ENCODE data around the gene NPR1. TPM values are rescaled to one million over a fixed set of nuclear protein-coding genes. Genes with fewer than 3 reads are reported as not detected.

Gene NPR1
- total and polyA plus RNA-seq, 7 donors: 4.5 to 11.1 (median 8.5) TPM

- no peak for TF ChIP-seq CTCF (IDR thresholded peaks at IDR 0.05)
- WGBS, 3 donors: 56 to 64% (median 60%) methylated on average over 5 of the region's 5 CpGs
- ATAC-seq: no peak
- Histone ChIP-seq H3K27me3 (ENCODE audit: insufficient read depth in 3 of 3, low read length in 2 of 3) (no peaks in the 10 kb centered on the region), H3K4me1 (peaks cover 19% of the 10 kb centered on the region), H3K9me3 (no peaks in the 10 kb centered on the region), H3K4me3 (no peak overlapping the region), H3K36me3 (ENCODE audit: insufficient read depth in 1 of 2, low read depth in 1 of 2) (peaks cover 0 to 21% of the 10 kb centered on the region in 2 donors), H3K27ac (peak overlapping the region; percentile 99)
- DNase-seq: no peak
- intact Hi-C loops (cut with DNase I): loop anchor here in 1 of 2 donors (10.0 kb wide), 1 partner anchor 64 kb away; no protein-coding TSS in a partner anchor
Observed at GRCh38 chr1:153730468-153730988, 52.0 kb downstream of the NPR1 start.

DNA sequence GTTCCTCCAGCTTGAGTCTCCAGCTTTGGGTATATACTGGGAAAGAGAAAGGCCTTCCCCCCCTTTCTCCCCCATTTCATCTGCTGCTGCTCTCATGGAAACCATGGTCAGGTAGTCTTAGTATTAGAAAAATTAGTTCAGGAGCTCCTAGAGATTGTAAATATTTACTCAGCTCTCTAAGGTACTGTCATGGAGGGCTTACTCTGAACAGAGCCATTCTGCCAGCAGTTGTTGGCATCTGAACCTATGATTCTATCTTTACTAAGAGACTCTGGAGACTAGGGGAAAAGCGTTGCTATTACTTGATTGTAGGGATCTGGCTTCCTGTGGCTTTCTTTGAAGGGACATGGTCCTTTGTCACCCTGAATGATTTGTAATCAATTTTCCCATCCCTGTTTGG lies 55.5 kb downstream of the NPR1 start:
- ATAC-seq (no peak), DNase-seq (no peak)
- Histone ChIP-seq H3K36me3 (ENCODE audit: insufficient read depth in 1 of 2, low read depth in 1 of 2) (peaks cover 0 to 25% of the 10 kb centered on the region in 2 donors), H3K27ac (no peak overlapping the region), H3K9me3 (no peaks in the 10 kb centered on the region), H3K4me3 (no peak overlapping the region), H3K27me3 (ENCODE audit: insufficient read depth in 3 of 3, low read length in 2 of 3) (no peaks in the 10 kb centered on the region), H3K4me1 (peaks cover 18% of the 10 kb centered on the region)
- intact Hi-C loops (cut with DNase I): loop anchor here in 1 of 2 donors (10.0 kb wide), 1 partner anchor 61 kb away; no protein-coding TSS in a partner anchor
- no peak for TF ChIP-seq CTCF (IDR thresholded peaks at IDR 0.05)
- 61 to 77% (median 66%) methylated on average over 1 of the region's 1 CpG for WGBS, 3 donors

GRCh38 chr1:153734396-153735089 lies 56.1 kb downstream of the NPR1 start:
- H3K36me3 ChIP-seq (ENCODE audit: insufficient read depth in 1 of 2, low read depth in 1 of 2): peaks cover 0 to 29% of the 10 kb centered on the region in 2 donors
- ATAC-seq (no peak), DNase-seq (no peak)
- TF ChIP-seq CTCF (IDR thresholded peaks at IDR 0.05): no peak
- no peak overlapping the region for H3K27ac ChIP-seq
- H3K9me3 ChIP-seq: no peaks in the 10 kb centered on the region
- no peak overlapping the region for H3K4me3 ChIP-seq
- intact Hi-C loops (cut with DNase I): loop anchor here in 1 of 2 donors (10.0 kb wide), 1 partner anchor 60 kb away; no protein-coding TSS in a partner anchor
- 80 to 93% (median 90%) methylated on average over 3 of the region's 3 CpGs for WGBS, 3 donors
- peaks cover 13% of the 10 kb centered on the region for H3K4me1 ChIP-seq
- H3K27me3 ChIP-seq (ENCODE audit: insufficient read depth in 3 of 3, low read length in 2 of 3): no peaks in the 10 kb centered on the region

DNA sequence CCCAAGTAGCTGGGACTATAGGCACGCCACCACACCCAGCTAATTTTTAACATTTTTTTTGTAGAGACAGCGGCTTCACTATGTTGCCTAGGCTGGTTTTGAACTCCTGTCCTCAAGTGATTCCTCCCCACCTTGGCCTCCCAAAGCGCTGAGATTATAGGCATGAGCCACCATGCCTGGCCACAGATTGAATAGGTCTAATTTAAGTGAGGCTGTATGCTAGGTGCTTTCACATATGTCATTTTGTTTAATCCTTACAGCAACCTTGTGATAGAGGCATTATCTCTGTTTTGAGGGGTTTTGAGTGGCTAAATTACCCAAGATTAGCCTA lies 56.6 kb downstream of the NPR1 start:
- intact Hi-C loops (cut with DNase I): loop anchor here in 1 of 2 donors (10.0 kb wide), 1 partner anchor 60 kb away; no protein-coding TSS in a partner anchor
- DNase-seq: no peak
- Histone ChIP-seq H3K4me1 (peaks cover 8% of the 10 kb centered on the region), H3K27me3 (ENCODE audit: insufficient read depth in 3 of 3, low read length in 2 of 3) (no peaks in the 10 kb centered on the region), H3K27ac (no peak overlapping the region), H3K4me3 (no peak overlapping the region), H3K36me3 (ENCODE audit: insufficient read depth in 1 of 2, low read depth in 1 of 2) (peaks cover 0 to 34% of the 10 kb centered on the region in 2 donors), H3K9me3 (no peaks in the 10 kb centered on the region)
- ATAC-seq: no peak
- 94 to 100% (median 96%) methylated on average over 3 of the region's 3 CpGs for WGBS, 3 donors
- TF ChIP-seq CTCF (IDR thresholded peaks at IDR 0.05): no peak
